GM19328 (cell line): ENCODE data around the gene VRK1.

Source experiments
- ATAC-seq: cut with Tn5 transposase; IDR thresholded peaks from one replicate; pipeline ENCODE4 v1.9.1; 2021; ENCODE audit warnings: mild to moderate bottlenecking, moderate library complexity; ENCODE audit not compliant: unreplicated experiment

Gene VRK1

GRCh38 chr14:96821501-96821900, 24.3 kb downstream of the VRK1 start:
- no peak for ATAC-seq

GRCh38 chr14:96823652-96824051, 26.5 kb downstream of the VRK1 start:
- ATAC-seq = no peak

- ATAC-seq = no peak
Observed at GRCh38 chr14:96824283-96824682, 27.1 kb downstream of the VRK1 start.

- no peak for ATAC-seq
Observed at GRCh38 chr14:96826818-96827217, 29.6 kb downstream of the VRK1 start.

- ATAC-seq = no peak
Observed at GRCh38 chr14:96827290-96827689, 30.1 kb downstream of the VRK1 start.

- no peak for ATAC-seq
Observed at GRCh38 chr14:96829791-96830190, 32.6 kb downstream of the VRK1 start.

GRCh38 chr14:96830946-96831345, 33.8 kb downstream of the VRK1 start:
- no peak for ATAC-seq

- ATAC-seq = no peak
Observed at GRCh38 chr14:96832351-96832750, 35.2 kb downstream of the VRK1 start.

- ATAC-seq = no peak
Observed at GRCh38 chr14:96838449-96838848, 41.3 kb downstream of the VRK1 start.

- ATAC-seq = no peak
Observed at GRCh38 chr14:96839251-96839650, 42.1 kb downstream of the VRK1 start.

GRCh38 chr14:96843137-96843536, 46.0 kb downstream of the VRK1 start:
- ATAC-seq = no peak

GRCh38 chr14:96844857-96845570, 47.8 kb downstream of the VRK1 start:
- ATAC-seq = no peak

- ATAC-seq = no peak
Observed at GRCh38 chr14:96847451-96847850, 50.3 kb downstream of the VRK1 start.

GRCh38 chr14:96848011-96848410, 50.8 kb downstream of the VRK1 start:
- no peak for ATAC-seq

GRCh38 chr14:96849733-96850132, 52.6 kb downstream of the VRK1 start:
- ATAC-seq = no peak

- no peak for ATAC-seq
Observed at GRCh38 chr14:96851694-96852381, 54.7 kb downstream of the VRK1 start.

- no peak for ATAC-seq
Observed at GRCh38 chr14:96852823-96853422, 55.7 kb downstream of the VRK1 start.

GRCh38 chr14:96858643-96859042, 61.5 kb downstream of the VRK1 start:
- no peak for ATAC-seq

- ATAC-seq = no peak
Observed at GRCh38 chr14:96861568-96862310, 64.6 kb downstream of the VRK1 start.

- no peak for ATAC-seq
Observed at GRCh38 chr14:96863327-96863985, 66.3 kb downstream of the VRK1 start.

GRCh38 chr14:96863986-96864330, 66.8 kb downstream of the VRK1 start:
- ATAC-seq = no peak
